ENCODE data around the gene BZW2. TPM values are rescaled to one million over a fixed set of nuclear protein-coding genes. Genes with fewer than 3 reads are reported as not detected.

Gene BZW2
- total RNA-seq, 1 experiment from 2014 or later: 85.4 TPM

DNA sequence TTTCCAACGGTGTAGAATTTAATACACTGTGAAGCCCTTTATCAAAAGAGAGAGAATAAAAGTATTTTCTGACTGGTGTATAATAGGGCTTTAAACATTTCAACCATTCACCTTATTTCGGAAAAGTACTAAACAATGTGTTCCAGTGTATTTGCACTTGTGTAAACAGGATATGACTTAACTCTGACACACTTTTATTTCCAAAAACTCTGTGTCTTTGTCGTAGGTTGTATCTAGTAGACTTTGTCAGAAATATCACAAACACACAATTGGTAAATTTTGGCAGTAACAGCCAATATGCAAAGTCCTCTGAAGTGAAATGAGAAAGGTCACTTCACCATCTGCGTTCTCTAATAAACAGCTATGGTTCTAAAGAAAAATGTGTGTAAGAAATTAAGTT lies 97.3 kb downstream of the BZW2 start:
- Mint-ChIP-seq H3K4me3 (ENCODE audit: unreplicated experiment) (no peak overlapping the region), H3K27me3 (ENCODE audit: insufficient read depth, unreplicated experiment) (no peaks in the 10 kb centered on the region), H3K9me3 (ENCODE audit: unreplicated experiment) (no peaks in the 10 kb centered on the region), H3K4me1 (ENCODE audit: insufficient read depth, unreplicated experiment) (peaks cover 34% of the 10 kb centered on the region), H3K36me3 (ENCODE audit: insufficient read depth, unreplicated experiment) (no peaks in the 10 kb centered on the region), H3K27ac (ENCODE audit: low read depth, unreplicated experiment) (peak overlapping the region; percentile 72)
- peak; percentile 35 for DNase-seq (ENCODE audit: unreplicated experiment)
- TF ChIP-seq CTCF (IDR thresholded peaks at IDR 0.05; ENCODE audit: unreplicated experiment): no peak
- no TSS peak for BruUV-seq (replicated peaks)
- CTCF ChIA-PET: interaction anchor here (0.6 to 0.8 kb wide), 4 partner anchors 11 to 964 kb away, joined by 3 to 4 read pairs (median 3); no protein-coding TSS in a partner anchor
- POLR2A ChIA-PET: interaction anchor here (0.8 to 3.1 kb wide), 2 partner anchors 11 to 13 kb away, joined by 3 to 9 read pairs; partner anchors contain the start of gene TSPAN13
- intact Hi-C loops (cut with micrococcal nuclease): no loop called here

DNA sequence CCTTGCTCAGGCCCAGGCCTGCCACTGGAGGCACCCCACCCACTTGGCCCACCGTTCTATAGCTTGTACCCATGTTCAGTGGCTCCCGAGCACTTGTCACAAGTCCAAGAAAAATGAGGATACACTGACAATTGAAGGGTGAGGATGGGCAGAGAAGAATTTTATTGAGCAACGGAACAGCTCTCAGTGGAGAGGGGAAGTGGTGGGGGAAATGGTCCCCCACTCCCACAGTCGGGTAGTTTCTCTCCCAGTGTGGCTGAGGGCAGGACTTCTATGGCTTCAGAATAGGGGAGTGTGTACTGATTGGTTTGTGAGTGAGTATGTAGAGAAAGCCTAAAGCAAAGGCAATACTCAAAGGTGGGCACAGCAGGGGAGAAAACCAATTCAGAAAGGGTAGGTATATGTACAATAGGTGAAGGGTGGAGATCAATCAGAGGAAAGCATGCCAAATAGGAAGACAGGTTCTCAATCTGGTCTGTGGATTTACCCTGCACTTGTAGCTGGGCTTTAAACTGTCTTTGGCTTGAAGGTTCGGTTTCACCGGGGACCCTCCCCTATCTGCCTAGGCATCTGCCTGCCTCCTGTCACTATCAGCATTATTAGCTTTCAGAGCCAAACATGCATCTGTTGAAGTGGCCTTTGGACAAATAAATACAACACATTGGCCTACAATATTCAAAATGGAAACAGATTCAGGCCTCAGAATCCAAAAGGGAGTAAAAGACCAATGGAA lies 98.7 kb downstream of the BZW2 start:
- no peak for DNase-seq (ENCODE audit: unreplicated experiment)
- no peak overlapping the region for H3K4me3 Mint-ChIP-seq (ENCODE audit: unreplicated experiment)
- ChIA-PET CTCF (interaction anchor here (0.7 to 1.8 kb wide), 3 partner anchors 47 to 57 kb away, joined by 3 to 5 read pairs (median 5); no protein-coding TSS in a partner anchor), POLR2A (interaction anchor here (3.1 kb wide), 1 partner anchor 10 kb away, joined by 9 read pairs; the partner anchor contains the start of gene TSPAN13)
- peak overlapping the region; percentile 72 for H3K27ac Mint-ChIP-seq (ENCODE audit: low read depth, unreplicated experiment)
- H3K36me3 Mint-ChIP-seq (ENCODE audit: insufficient read depth, unreplicated experiment): no peaks in the 10 kb centered on the region
- no peak for TF ChIP-seq CTCF (IDR thresholded peaks at IDR 0.05; ENCODE audit: unreplicated experiment)
- no peaks in the 10 kb centered on the region for H3K9me3 Mint-ChIP-seq (ENCODE audit: unreplicated experiment)
- no peaks in the 10 kb centered on the region for H3K27me3 Mint-ChIP-seq (ENCODE audit: insufficient read depth, unreplicated experiment)
- intact Hi-C loops (cut with micrococcal nuclease): no loop called here
- no TSS peak for BruUV-seq (replicated peaks)
- peaks cover 34% of the 10 kb centered on the region for H3K4me1 Mint-ChIP-seq (ENCODE audit: insufficient read depth, unreplicated experiment)

GRCh38 chr7:16745645-16746044 lies 99.7 kb downstream of the BZW2 start:
- DNase-seq (ENCODE audit: unreplicated experiment): no peak
- no peaks in the 10 kb centered on the region for H3K27me3 Mint-ChIP-seq (ENCODE audit: insufficient read depth, unreplicated experiment)
- POLR2A ChIA-PET: interaction anchor here (0.7 kb wide), 1 partner anchor 99 kb away, joined by 4 read pairs; the partner anchor contains the start of gene BZW2
- no peak for TF ChIP-seq CTCF (IDR thresholded peaks at IDR 0.05; ENCODE audit: unreplicated experiment)
- no peak overlapping the region for H3K4me3 Mint-ChIP-seq (ENCODE audit: unreplicated experiment)
- no peaks in the 10 kb centered on the region for H3K36me3 Mint-ChIP-seq (ENCODE audit: insufficient read depth, unreplicated experiment)
- CTCF ChIA-PET: interaction anchor here (0.7 to 1.8 kb wide), 2 partner anchors 48 to 56 kb away, joined by 3 to 5 read pairs; no protein-coding TSS in a partner anchor
- H3K4me1 Mint-ChIP-seq (ENCODE audit: insufficient read depth, unreplicated experiment): peaks cover 24% of the 10 kb centered on the region
- intact Hi-C loops (cut with micrococcal nuclease): no loop called here
- no peak overlapping the region for H3K27ac Mint-ChIP-seq (ENCODE audit: low read depth, unreplicated experiment)
- no TSS peak for BruUV-seq (replicated peaks)
- no peaks in the 10 kb centered on the region for H3K9me3 Mint-ChIP-seq (ENCODE audit: unreplicated experiment)

DNA sequence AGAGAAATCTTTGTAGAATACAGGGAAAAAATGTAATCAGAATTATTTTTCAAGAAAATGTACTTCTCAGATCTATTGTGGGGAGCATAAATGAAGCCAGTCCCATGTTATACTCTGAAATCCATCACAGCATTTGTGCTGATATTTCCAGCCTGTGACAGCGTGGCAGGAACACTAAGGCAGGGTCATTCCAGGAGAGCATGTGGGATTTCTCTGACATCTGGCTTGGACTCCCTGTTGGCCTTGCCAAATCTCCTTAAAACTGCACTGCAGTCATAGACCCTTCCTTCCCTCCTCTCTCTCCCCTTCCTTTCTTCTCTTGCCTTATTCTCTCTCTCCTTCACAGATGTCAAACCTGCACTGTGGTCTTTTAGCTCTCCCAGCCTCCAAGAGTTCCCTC lies 101.1 kb downstream of the BZW2 start:
- Mint-ChIP-seq H3K27ac (ENCODE audit: low read depth, unreplicated experiment) (no peak overlapping the region), H3K9me3 (ENCODE audit: unreplicated experiment) (no peaks in the 10 kb centered on the region), H3K4me1 (ENCODE audit: insufficient read depth, unreplicated experiment) (peaks cover 13% of the 10 kb centered on the region), H3K36me3 (ENCODE audit: insufficient read depth, unreplicated experiment) (no peaks in the 10 kb centered on the region), H3K4me3 (ENCODE audit: unreplicated experiment) (no peak overlapping the region), H3K27me3 (ENCODE audit: insufficient read depth, unreplicated experiment) (no peaks in the 10 kb centered on the region)
- intact Hi-C loops (cut with micrococcal nuclease): no loop called here
- no peak for TF ChIP-seq CTCF (IDR thresholded peaks at IDR 0.05; ENCODE audit: unreplicated experiment)
- CTCF ChIA-PET: interaction anchor here (0.6 kb wide), 1 partner anchor 56 kb away, joined by 4 read pairs; no protein-coding TSS in a partner anchor
- DNase-seq (ENCODE audit: unreplicated experiment): no peak
- BruUV-seq (replicated peaks): no TSS peak
- POLR2A ChIA-PET: no interaction called here
